22Rv1 (cell line): ENCODE data around the gene LRRC23.

ENCODE experiments used
- ZFX ChIP-seq: fragments of 450-650 bp; IDR thresholded peaks from 2 replicates; pipeline ENCODE4 v1.6.1; 2017; ENCODE audit warnings: antibody characterized with exemption, borderline replicate concordance
- TF ChIP-seq, protein P1 (sequence below): fragments of 450-650 bp; IDR thresholded peaks from 2 replicates; pipeline ENCODE4 v1.5.1; 2017; ENCODE audit warnings: mild to moderate bottlenecking

DNA sequence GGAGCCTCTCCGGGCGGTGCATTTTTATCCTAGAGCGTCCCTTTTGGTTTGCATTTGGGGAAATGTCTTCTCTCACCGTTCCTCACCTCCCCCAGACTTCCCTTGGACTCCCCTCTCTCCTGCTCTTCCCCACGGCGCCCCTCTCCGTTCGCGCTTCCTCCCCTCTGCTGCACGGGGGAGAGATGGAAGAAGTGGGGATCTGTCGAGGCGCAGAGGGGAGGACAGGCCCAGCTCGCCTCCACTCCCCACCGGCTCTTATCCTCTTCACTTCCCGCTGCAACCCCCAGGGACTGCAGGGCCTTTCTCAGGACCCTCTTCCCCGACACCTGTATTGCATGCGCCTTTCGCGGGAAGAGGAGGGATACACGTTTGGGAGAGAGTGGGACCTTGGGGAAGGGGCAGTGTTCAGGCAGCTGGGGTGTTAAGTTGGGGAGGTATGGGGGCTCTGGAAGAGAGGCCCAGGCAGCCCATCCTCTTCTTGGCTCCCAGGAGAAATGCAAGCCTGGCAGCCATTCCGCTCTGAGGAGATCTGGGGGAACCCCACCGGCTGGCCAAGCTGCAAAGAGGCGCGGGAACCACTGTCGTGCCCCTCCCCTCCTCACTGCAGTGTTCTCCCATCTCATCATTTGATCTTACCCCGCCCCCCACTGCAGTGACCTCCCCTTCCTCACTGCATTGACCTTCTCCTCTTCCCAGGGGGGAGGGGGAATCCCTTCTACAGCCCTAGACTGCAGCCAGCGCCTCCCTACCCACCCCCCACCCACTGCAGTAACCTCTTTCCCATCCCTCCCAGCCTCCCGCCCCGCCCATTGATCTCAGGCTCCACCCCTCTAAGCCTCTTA lies 10.5 kb downstream of the LRRC23 start:
- TF ChIP-seq, protein P1, sequence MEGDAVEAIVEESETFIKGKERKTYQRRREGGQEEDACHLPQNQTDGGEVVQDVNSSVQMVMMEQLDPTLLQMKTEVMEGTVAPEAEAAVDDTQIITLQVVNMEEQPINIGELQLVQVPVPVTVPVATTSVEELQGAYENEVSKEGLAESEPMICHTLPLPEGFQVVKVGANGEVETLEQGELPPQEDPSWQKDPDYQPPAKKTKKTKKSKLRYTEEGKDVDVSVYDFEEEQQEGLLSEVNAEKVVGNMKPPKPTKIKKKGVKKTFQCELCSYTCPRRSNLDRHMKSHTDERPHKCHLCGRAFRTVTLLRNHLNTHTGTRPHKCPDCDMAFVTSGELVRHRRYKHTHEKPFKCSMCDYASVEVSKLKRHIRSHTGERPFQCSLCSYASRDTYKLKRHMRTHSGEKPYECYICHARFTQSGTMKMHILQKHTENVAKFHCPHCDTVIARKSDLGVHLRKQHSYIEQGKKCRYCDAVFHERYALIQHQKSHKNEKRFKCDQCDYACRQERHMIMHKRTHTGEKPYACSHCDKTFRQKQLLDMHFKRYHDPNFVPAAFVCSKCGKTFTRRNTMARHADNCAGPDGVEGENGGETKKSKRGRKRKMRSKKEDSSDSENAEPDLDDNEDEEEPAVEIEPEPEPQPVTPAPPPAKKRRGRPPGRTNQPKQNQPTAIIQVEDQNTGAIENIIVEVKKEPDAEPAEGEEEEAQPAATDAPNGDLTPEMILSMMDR = no peak
- no peak for TF ChIP-seq ZFX
